HG02840 (cell line): ENCODE results near the gene LHX3.

Experiments
- ATAC-seq: cut with Tn5 transposase; IDR thresholded peaks from one replicate; pipeline ENCODE4 v1.9.1; 2021; ENCODE audit warnings: mild to moderate bottlenecking, moderate library complexity, moderate number of reproducible peaks; ENCODE audit not compliant: unreplicated experiment, low FRiP score

Gene LHX3

DNA sequence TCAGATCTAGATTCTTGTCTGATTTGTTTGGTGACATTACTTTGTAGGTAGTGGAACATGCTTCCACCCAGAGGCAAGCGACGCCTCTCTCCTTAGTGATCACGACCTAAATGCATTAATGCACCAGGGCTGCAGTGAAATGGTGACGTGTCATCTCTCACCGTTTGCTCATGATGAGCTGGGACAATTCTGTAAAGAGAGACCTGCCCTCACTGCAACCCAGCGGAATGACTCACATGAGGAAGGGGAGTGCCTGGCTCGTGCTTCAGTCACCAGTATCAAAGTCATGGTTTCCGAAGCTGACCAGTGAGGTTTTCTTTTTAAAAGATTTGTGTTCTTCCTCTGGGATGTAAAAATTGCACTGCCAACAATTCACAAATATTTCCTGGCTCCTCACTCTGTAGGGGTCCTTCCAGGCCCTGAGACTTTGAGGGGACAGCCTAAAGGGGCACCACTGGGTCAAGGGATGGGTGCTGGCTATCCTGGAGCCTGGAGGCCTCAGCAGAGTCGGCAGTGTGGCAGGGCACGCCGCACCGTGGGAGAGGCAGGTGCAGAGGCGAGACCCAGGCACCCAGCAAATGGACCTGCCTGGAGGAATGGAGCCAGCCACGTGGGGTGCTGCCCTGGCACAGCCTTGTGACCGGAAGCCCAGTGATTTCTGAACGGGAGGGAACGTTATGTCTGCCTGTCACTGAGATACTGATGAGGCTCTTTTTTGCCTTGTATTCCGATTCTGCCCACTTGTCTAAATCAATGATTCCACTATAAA, 23.4 kb upstream of the LHX3 start:
- no peak for ATAC-seq

GRCh38 chr9:136226680-136227407, 21.9 kb upstream of the LHX3 start:
- no peak for ATAC-seq

GRCh38 chr9:136225748-136226679, 21.1 kb upstream of the LHX3 start:
- peak; percentile 54 for ATAC-seq

- peak; percentile 41 for ATAC-seq
Measured at GRCh38 chr9:136225366-136225747, 20.4 kb upstream of the LHX3 start.

DNA sequence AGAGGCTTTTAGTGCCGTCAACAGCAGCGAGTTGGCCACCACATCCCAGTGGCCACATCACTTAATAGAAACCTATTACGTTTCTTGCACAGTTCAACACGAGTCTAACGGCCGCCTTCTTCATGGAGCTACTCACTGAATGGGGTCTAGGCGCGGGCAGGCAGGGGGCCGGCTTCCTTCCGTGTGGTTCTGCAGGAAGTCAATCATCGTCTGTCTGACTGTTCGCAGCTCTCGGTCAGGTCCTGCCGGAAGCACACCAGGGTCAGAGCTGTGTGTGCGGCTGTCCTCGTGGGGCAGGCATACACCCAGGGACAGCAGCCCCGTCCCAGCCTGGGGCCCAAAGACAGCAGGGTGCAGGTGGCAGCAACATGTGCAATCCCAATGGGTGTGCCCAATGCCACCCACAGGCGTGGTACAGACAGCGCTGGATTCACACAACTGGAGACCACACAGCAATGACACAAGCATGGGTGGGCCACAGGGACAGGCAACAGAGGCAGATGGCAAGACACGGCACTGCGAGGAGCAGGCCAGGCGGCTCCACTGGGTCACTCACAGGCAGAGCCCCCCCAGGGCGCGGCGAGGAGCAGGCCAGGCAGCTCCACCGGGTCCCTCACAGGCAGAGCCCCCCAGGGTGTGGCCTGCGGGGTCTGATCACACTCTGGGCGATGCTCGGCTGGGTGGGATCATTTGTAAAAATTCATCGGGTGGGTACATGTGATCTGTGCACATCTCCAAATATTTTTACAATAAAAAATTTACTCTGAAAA, 19.1 kb upstream of the LHX3 start:
- ATAC-seq, result no peak

DNA sequence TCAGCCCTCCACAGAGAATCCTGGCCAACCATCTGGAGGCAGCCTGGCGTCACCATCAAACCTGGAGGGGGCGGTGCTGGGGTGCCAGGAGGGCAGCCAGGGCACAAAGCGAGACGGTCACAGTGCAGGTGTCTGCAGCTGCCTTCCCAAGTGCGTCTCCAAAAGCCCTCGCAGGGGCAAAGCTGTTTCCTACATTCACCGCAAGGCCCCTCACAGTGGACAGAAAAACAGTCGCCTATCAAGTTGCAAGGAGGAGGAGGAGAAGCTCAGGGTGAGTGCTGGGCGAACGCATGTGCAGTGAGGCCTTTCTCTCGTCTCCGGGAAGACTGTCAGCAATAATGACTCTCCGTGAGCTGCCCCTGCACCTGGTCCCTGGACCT, 18.0 kb upstream of the LHX3 start:
- ATAC-seq, result no peak

- ATAC-seq, result no peak
Measured at GRCh38 chr9:136222166-136222905, 17.4 kb upstream of the LHX3 start.

- ATAC-seq, result no peak
Measured at GRCh38 chr9:136220017-136220729, 15.2 kb upstream of the LHX3 start.

GRCh38 chr9:136219276-136219675, 14.3 kb upstream of the LHX3 start:
- ATAC-seq, result no peak

DNA sequence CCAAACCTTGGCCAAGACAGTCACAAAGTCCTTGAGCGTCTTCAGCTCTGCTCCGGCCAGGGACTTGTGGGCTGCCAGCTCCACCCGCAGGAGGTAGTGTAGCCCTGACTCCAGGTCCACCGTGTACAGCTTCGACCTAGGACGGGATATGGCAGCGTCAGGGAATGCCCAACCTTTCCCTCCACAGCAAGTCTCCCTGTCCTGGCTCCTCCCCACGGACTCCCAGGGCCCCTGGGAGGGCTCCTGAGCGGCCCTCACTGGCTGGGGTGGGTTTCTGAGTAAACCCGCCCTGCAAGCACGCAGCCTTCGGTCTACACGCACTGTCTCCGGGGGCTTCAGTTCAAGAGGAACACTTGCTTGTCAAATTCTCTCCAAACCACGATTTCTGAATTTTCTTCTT, 13.7 kb upstream of the LHX3 start:
- no peak for ATAC-seq

GRCh38 chr9:136218271-136218670, 13.3 kb upstream of the LHX3 start:
- ATAC-seq, result no peak

DNA sequence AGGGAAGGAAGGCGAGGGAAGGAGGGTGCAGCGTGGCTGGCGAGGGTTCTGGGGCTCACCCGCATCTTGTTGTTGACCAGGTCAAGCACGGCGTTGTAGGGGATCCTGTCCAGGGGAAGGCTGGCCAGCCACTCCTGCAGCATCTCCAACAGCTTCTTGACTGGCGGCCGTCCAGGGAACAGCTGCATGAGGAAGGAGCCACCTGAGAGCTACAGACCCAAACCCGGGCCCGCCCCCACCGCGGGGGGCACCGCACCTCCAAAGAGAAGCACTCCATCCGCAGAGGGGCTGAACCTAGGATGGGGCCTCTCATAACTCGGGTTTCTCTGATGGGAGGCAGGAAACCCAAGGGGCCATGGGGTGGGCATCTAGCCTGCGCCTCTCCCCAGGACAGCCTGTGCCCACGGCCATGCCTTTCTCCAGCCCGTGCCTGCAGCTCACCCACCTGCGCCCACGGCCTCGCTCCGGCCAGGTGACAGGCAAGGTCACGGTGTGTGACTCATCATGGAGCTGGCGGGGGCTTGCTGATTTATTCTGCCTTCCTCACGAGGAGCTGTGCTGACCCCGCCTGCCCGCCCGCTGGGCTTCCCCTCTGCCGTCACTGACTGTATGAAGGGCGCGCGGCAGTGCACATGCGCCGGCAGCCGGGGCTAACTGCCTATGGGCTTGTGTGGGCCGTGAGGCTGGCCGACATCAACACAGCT, 11.8 kb upstream of the LHX3 start:
- ATAC-seq, result no peak

DNA sequence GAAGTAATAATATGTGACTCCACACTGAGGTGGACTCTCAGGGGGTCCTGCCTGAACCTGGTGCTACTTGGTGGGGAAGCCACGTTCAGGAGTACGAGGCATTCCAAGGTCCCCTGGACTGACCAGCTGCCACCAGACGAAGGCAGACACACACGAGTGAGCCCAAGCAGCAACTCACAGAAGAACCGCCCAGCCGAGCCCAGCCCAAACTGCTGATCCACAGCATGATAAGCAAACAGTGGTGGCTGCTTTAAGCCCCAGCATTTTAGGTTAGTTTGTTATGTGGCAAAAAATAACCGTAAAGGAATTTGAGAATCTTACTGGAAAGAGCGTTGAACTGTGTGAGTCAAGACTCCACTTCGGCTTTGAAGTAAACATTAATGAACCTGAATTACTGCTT, 8.8 kb upstream of the LHX3 start:
- ATAC-seq, result no peak

DNA sequence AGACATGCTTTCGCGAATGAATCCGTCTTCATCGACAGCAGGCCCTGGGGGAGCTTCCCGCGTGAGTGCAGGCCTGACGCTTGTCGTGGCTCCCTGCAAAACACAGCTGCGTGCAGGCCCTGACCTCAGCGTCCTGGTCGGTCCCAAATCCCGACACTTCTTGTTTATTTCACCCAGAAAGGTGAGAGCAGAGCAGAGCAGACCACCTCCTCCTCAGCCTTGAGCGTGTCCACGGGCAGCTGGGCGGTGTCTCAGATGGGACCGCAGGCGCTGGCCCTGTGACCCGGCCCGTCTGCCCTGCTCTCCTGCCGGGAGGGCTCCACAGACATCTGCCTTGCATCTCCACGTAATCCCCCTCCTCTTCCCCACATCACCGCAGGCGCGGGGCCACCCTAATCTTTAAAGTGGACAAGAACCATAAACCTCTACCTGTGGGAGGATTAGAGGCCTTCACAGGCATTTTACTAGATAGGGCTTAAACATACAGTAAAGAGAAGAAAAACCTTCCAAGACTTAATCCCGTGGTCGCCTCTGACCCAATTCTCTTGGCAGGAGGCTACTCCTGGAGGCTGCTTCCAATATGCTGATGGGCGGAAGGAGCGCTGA, 7.5 kb upstream of the LHX3 start:
- ATAC-seq, result no peak

DNA sequence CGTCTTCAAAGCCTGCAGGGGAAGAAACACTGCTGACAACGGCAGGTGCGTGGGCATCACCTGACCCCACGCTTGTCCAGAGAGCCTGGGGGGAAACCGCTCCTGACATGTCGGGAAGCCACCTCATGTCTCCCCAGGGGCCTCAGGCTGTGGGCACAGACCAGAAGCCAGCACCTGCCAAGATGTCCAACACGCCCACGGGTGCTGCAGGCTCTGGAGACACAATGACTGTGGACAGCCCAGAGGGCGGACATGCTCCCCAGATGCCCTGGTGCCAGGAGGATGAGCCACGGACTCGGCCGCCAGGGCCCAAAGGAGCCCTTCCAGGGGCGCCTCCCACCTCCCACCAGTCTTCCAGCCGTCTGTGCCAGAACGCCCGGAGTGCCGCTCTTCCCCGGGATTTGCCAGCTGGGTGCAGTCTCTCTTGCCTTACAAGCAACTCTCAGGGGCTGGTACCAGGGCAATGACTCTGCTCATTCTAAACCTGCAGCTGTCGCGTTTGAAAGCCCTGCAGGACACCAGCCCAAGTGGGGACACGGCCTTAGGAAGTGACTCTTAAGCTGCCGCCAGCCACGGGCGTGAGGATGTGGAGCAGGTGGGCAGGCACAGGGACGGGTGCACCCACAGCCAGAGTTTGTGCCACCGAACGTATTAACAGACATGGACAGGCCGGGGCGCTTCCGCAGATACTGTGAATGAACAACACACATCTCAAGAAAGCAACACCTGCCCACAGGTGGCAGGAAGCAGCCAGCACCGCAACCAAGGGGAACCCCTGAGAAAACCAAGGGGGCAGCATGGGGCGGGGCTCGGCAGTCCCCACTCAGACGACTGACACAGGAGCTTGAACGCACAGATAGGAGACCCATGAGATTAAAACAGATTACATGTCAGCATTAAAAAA, 6.8 kb upstream of the LHX3 start:
- no peak for ATAC-seq

- ATAC-seq, result no peak
Measured at GRCh38 chr9:136211006-136211405, 6.1 kb upstream of the LHX3 start.

DNA sequence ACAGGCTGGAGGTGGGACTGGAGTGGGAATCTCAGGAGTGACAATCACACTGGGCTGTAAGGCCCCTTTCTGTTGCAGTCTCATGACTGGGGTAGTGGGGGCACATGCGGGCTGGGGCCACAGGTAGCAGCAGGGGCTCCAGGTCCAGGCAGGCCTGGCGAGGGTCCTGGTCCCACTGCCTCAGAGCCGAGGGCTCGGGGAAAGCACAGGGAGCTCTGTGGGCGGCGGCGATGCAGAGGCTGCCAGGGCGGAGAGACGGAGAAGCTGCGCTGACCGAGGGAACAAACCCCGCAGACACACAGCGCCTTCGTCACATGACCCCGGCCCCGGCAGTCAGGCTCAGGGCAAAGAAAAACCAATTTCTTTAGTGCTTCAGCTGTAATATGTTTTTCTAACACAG, 5.3 kb upstream of the LHX3 start:
- ATAC-seq, result no peak
